ENCODE results near the gene METTL5.

METTL5 gene

GRCh38 chr2:169781249-169782013, 43.3 kb downstream of the METTL5 start:
- DNase-seq (ENCODE audit: low read depth): no peak

- DNase-seq (ENCODE audit: low read depth): no peak
Observed at GRCh38 chr2:169778446-169778845, 46.3 kb downstream of the METTL5 start.

GRCh38 chr2:169776252-169776761, 48.4 kb downstream of the METTL5 start:
- no peak for DNase-seq (ENCODE audit: low read depth)

GRCh38 chr2:169775765-169776164, 48.9 kb downstream of the METTL5 start:
- no peak for DNase-seq (ENCODE audit: low read depth)

GRCh38 chr2:169775354-169775753, 49.4 kb downstream of the METTL5 start:
- no peak for DNase-seq (ENCODE audit: low read depth)

- DNase-seq (ENCODE audit: low read depth): no peak
Observed at GRCh38 chr2:169772651-169773050, 52.1 kb downstream of the METTL5 start.

GRCh38 chr2:169771612-169772011, 53.1 kb downstream of the METTL5 start:
- no peak for DNase-seq (ENCODE audit: low read depth)

- no peak for DNase-seq (ENCODE audit: low read depth)
Observed at GRCh38 chr2:169771021-169771420, 53.7 kb downstream of the METTL5 start.

GRCh38 chr2:169768262-169768995, 56.3 kb downstream of the METTL5 start:
- no peak for DNase-seq (ENCODE audit: low read depth)

GRCh38 chr2:169767243-169767888, 57.3 kb downstream of the METTL5 start:
- peak; percentile 60 for DNase-seq (ENCODE audit: low read depth)

GRCh38 chr2:169765523-169765922, 59.2 kb downstream of the METTL5 start:
- DNase-seq (ENCODE audit: low read depth): peak; percentile 36

- no peak for DNase-seq (ENCODE audit: low read depth)
Observed at GRCh38 chr2:169761970-169762292, 62.8 kb downstream of the METTL5 start.

All from amniotic epithelial cell (primary cell).